PFSK-1 (cell line): ENCODE measurements around the gene LARP1B.

Source experiments
- POLR2AphosphoS5 ChIP-seq: IDR thresholded peaks from 2 replicates; pipeline ENCODE4 v1.6.1; 2012; ENCODE audit warnings: low read depth, mild to moderate bottlenecking, control low read depth, low read length, moderate library complexity
- SIN3A ChIP-seq: IDR thresholded peaks from 2 replicates; pipeline ENCODE4 v1.6.1; 2012; ENCODE audit warnings: mild to moderate bottlenecking, low read length, moderate library complexity, borderline replicate concordance; ENCODE audit not compliant: insufficient read depth
- TF ChIP-seq, protein P1 (sequence below), 2 experiments: IDR thresholded peaks; 2 replicates each; pipeline versions ENCODE4 v1.6.1 to v1.8.0; 2011 to 2012; ENCODE audit warnings: low read depth in 2 of 2, low read length in 2 of 2, control low read depth in 1 of 2, inconsistent platforms in 1 of 2, mild to moderate bottlenecking in 1 of 2, moderate library complexity in 1 of 2; ENCODE audit not compliant: insufficient read depth in 1 of 2

DNA sequence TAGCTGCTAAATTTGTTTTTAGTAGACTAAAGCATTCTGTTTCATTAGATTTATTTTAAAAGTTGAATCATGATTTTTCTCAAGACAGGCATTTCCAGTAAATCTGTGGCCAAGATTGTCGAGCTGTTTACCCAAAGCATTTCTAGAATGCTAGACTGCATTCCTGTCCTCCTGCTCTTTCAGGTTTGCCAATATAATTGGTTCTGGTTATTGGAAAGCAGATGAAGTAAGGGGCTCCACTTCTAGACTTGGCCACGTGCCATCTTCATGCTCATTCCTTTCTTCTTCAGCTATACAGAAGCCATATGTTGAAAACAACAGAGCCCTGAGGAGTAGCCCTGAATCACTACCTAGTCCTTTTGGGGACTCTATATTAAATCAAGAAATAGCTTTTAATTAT, 164.0 kb downstream of the LARP1B start:
- TF ChIP-seq POLR2AphosphoS5 (no peak), SIN3A (no peak)
- TF ChIP-seq, protein P1, sequence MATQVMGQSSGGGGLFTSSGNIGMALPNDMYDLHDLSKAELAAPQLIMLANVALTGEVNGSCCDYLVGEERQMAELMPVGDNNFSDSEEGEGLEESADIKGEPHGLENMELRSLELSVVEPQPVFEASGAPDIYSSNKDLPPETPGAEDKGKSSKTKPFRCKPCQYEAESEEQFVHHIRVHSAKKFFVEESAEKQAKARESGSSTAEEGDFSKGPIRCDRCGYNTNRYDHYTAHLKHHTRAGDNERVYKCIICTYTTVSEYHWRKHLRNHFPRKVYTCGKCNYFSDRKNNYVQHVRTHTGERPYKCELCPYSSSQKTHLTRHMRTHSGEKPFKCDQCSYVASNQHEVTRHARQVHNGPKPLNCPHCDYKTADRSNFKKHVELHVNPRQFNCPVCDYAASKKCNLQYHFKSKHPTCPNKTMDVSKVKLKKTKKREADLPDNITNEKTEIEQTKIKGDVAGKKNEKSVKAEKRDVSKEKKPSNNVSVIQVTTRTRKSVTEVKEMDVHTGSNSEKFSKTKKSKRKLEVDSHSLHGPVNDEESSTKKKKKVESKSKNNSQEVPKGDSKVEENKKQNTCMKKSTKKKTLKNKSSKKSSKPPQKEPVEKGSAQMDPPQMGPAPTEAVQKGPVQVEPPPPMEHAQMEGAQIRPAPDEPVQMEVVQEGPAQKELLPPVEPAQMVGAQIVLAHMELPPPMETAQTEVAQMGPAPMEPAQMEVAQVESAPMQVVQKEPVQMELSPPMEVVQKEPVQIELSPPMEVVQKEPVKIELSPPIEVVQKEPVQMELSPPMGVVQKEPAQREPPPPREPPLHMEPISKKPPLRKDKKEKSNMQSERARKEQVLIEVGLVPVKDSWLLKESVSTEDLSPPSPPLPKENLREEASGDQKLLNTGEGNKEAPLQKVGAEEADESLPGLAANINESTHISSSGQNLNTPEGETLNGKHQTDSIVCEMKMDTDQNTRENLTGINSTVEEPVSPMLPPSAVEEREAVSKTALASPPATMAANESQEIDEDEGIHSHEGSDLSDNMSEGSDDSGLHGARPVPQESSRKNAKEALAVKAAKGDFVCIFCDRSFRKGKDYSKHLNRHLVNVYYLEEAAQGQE (IDR thresholded peaks at IDR 0.05; ENCODE audit: insufficient read depth in 1 of 2, low read depth in 2 of 2, low read length in 2 of 2): no peak
